HCT116 (cell line): ENCODE measurements around the gene ANKLE2. TPM values are rescaled to one million over a fixed set of nuclear protein-coding genes. Genes with fewer than 3 reads are reported as not detected.

Source experiments
- ATAC-seq: fragments of 200-7000 bp; cut with Tn5 transposase; 2 replicates; pipeline ENCODE4 v1.9.1; 2020; ENCODE audit warnings: mild to moderate bottlenecking, moderate library complexity
- BruUV-seq: library from RNA; stranded (reverse); fragments of 400-500 nt; replicated peaks from 2 replicates; lab custom pipeline; 2021; lab: Mats Ljungman, UMichigan
- CTCF ChIA-PET: fragments of 300-600 bp; sonication (Branson Sonifier 250); formaldehyde crosslinking; loops from one replicate; lab custom pipeline; 2021; ENCODE audit warnings: antibody characterized with exemption; lab: Charles Lee
- POLR2A ChIA-PET: fragments of 300-600, 350-600 bp; sonication (Branson Sonifier 250); formaldehyde crosslinking; loops from one replicate; lab custom pipeline; 2021; ENCODE audit warnings: antibody characterized with exemption; lab: Charles Lee
- RAD21 ChIA-PET, 2 experiments: fragments of 300-600 bp; sonication (Branson Sonifier 250); formaldehyde crosslinking; loops; one replicate each; lab custom pipeline; 2023; ENCODE audit warnings: low total read pairs in 2 of 2; ENCODE audit not compliant: uncharacterized antibody in 2 of 2, unreplicated experiment in 2 of 2, low non-redundant PET in 1 of 2; lab: Charles Lee
- DNase-seq: peaks from one replicate; pipeline ENCODE4 v3.0.0-alpha.2; 2010; ENCODE audit warnings: low read depth, low spot score
- H2AFZ ChIP-seq: fragments of 200-600 bp; shearing (Covaris generic), sonication (generic); 2 replicates; pipeline ENCODE4 v1.6.1; 2017; ENCODE audit warnings: low read depth, mixed run types, mixed read lengths, antibody characterized with exemption, low read length; ENCODE audit not compliant: poor library complexity, severe bottlenecking
- H3K27ac ChIP-seq: 2 replicates; pipeline ENCODE4 v1.5.1; 2012; ENCODE audit warnings: low read depth, low read length
- H3K27me3 ChIP-seq: fragments of 200-600 bp; sonication (generic); 2 replicates; pipeline ENCODE4 v1.6.1; 2016; ENCODE audit warnings: mixed run types, low read length, mixed read lengths; ENCODE audit not compliant: insufficient read depth
- H3K36me3 ChIP-seq, 2 experiments: fragments of 200-500 bp in 1 of 2; fragments of 200-600 bp in 1 of 2; sonication (Bioruptor generic) in 1 of 2; sonication (generic) in 1 of 2; 2 replicates each; pipeline versions ENCODE4 v1.5.1 to v1.6.1; 2014 to 2016; ENCODE audit warnings: low read length in 2 of 2, inconsistent platforms in 1 of 2, mixed read lengths in 1 of 2, mixed run types in 1 of 2; ENCODE audit not compliant: insufficient read depth in 2 of 2, control insufficient read depth in 1 of 2
- H3K4me1 ChIP-seq, 2 experiments: fragments of 200-600 bp in 1 of 2; sonication (generic) in 1 of 2; 2 replicates each; pipeline versions ENCODE4 v1.5.1 to v1.6.1; 2012 to 2017; ENCODE audit warnings: low read length in 2 of 2, inconsistent platforms in 1 of 2, mild to moderate bottlenecking in 1 of 2, mixed read lengths in 1 of 2, mixed run types in 1 of 2, moderate library complexity in 1 of 2; ENCODE audit not compliant: insufficient read depth in 2 of 2, control insufficient read depth in 1 of 2
- H3K4me2 ChIP-seq: fragments of 200-600 bp; sonication (generic); 2 replicates; pipeline ENCODE4 v1.6.1; 2017; ENCODE audit warnings: mixed run types, low read length, mixed read lengths
- H3K4me3 ChIP-seq, 2 experiments: fragments of 200-600 bp in 1 of 2; sonication (generic) in 1 of 2; replicated peaks in 1 of 2; 2 replicates each; pipeline ENCODE4 v1.5.1; 2011 to 2016; ENCODE audit warnings: low read length in 2 of 2, control low read depth in 1 of 2, low read depth in 1 of 2, mild to moderate bottlenecking in 1 of 2, mixed read lengths in 1 of 2, mixed run types in 1 of 2
- H3K79me2 ChIP-seq: fragments of 200-600 bp; sonication (generic); 2 replicates; pipeline ENCODE4 v1.6.1; 2017; ENCODE audit warnings: mild to moderate bottlenecking, mixed run types, low read length, moderate library complexity, mixed read lengths; ENCODE audit not compliant: insufficient read depth
- H3K9ac ChIP-seq: fragments of 200-600 bp; sonication (generic); 2 replicates; pipeline ENCODE4 v1.6.1; 2016; ENCODE audit warnings: low read length, mixed read lengths
- H3K9me2 ChIP-seq: fragments of 200-600 bp; sonication (generic), shearing (Covaris generic); 2 replicates; pipeline ENCODE4 v1.6.1; 2017; ENCODE audit warnings: mixed run types, mild to moderate bottlenecking, moderate library complexity; ENCODE audit not compliant: insufficient read depth
- H3K9me3 ChIP-seq, 2 experiments: fragments of 200-500 bp in 1 of 2; fragments of 200-600 bp in 1 of 2; sonication (Bioruptor generic) in 1 of 2; sonication (generic) in 1 of 2; 2 replicates each; pipeline ENCODE4 v1.6.1; 2014 to 2017; ENCODE audit warnings: low read length in 2 of 2, mixed read lengths in 2 of 2, inconsistent platforms in 1 of 2, low read depth in 1 of 2, mild to moderate bottlenecking in 1 of 2, mixed run types in 1 of 2, moderate library complexity in 1 of 2; ENCODE audit not compliant: control insufficient read depth in 1 of 2, insufficient read depth in 1 of 2
- H4K20me1 ChIP-seq: fragments of 200-600 bp; sonication (generic), shearing (Covaris generic); 2 replicates; pipeline ENCODE4 v1.6.1; 2017; ENCODE audit warnings: mixed run types, mild to moderate bottlenecking, moderate library complexity; ENCODE audit not compliant: insufficient read depth
- CEBPB ChIP-seq: IDR thresholded peaks from 2 replicates; pipeline ENCODE4 v1.6.1; 2012; ENCODE audit warnings: low read depth
- POLR2A ChIP-seq: IDR thresholded peaks from 2 replicates; pipeline ENCODE4 v1.7.0; 2011; ENCODE audit warnings: borderline replicate concordance; ENCODE audit not compliant: insufficient read depth, insufficient read length; ENCODE audit errors: extremely low read depth
- SP1 ChIP-seq: IDR thresholded peaks from 2 replicates; pipeline ENCODE4 v1.6.1; 2012; ENCODE audit warnings: low read depth
- intact Hi-C: fragments of 100-400 bp; cut with micrococcal nuclease; formaldehyde crosslinking; loops from 2 replicates; pipeline ENCODE4 v1.10.0; 2022
- total RNA-seq: library from RNA; stranded (reverse); gene quantifications from one replicate; pipeline ENCODE4 v1.2.1, GENCODE V29; 2021; ENCODE audit not compliant: unreplicated experiment
- TF ChIP-seq, protein P1 (sequence below): IDR thresholded peaks from 2 replicates; pipeline ENCODE4 v1.6.1; 2011; ENCODE audit warnings: mild to moderate bottlenecking, low read length, moderate library complexity; ENCODE audit not compliant: insufficient replicate concordance; ENCODE audit errors: extremely low read depth
- TF ChIP-seq, protein P2 (sequence below): IDR thresholded peaks from 2 replicates; pipeline ENCODE4 v1.6.1; 2012; ENCODE audit warnings: low read depth
- TF ChIP-seq, protein P3 (sequence below): IDR thresholded peaks from 2 replicates; pipeline ENCODE4 v1.6.1; 2012

The ANKLE2 gene
- total RNA-seq, 1 experiment from 2014 or later = 68.8 TPM

DNA sequence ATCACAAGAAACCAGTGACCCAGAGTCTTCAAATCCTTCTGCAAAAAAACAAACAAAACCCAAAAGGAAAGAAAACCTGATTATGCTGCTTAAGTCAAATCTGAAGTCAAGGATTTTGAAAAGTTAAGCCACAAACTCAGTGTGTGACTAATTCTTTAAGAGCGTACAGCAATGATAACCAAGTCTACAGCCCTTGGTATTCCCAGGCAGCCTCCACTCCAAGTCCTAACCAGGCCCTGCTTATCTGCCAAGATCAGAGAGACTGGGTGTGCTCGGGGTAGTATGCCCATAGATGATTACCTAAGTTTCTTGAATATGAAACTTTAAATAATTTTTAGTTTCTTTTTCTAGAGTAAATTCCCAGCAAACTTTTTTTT, 37.9 kb downstream of the ANKLE2 start:
- H4K20me1 ChIP-seq = peaks cover 3% of the 10 kb centered on the region; the same call in 1 of the 2 replicates
- ChIA-PET RAD21 (no interaction called here), CTCF (no interaction called here), POLR2A (no interaction called here)
- H3K9ac ChIP-seq = no peak overlapping the region
- TF ChIP-seq, protein P1, sequence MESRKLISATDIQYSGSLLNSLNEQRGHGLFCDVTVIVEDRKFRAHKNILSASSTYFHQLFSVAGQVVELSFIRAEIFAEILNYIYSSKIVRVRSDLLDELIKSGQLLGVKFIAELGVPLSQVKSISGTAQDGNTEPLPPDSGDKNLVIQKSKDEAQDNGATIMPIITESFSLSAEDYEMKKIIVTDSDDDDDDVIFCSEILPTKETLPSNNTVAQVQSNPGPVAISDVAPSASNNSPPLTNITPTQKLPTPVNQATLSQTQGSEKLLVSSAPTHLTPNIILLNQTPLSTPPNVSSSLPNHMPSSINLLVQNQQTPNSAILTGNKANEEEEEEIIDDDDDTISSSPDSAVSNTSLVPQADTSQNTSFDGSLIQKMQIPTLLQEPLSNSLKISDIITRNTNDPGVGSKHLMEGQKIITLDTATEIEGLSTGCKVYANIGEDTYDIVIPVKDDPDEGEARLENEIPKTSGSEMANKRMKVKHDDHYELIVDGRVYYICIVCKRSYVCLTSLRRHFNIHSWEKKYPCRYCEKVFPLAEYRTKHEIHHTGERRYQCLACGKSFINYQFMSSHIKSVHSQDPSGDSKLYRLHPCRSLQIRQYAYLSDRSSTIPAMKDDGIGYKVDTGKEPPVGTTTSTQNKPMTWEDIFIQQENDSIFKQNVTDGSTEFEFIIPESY = no peak
- TF ChIP-seq POLR2A (no peak), CEBPB (no peak), SP1 (no peak)
- TF ChIP-seq, protein P2, sequence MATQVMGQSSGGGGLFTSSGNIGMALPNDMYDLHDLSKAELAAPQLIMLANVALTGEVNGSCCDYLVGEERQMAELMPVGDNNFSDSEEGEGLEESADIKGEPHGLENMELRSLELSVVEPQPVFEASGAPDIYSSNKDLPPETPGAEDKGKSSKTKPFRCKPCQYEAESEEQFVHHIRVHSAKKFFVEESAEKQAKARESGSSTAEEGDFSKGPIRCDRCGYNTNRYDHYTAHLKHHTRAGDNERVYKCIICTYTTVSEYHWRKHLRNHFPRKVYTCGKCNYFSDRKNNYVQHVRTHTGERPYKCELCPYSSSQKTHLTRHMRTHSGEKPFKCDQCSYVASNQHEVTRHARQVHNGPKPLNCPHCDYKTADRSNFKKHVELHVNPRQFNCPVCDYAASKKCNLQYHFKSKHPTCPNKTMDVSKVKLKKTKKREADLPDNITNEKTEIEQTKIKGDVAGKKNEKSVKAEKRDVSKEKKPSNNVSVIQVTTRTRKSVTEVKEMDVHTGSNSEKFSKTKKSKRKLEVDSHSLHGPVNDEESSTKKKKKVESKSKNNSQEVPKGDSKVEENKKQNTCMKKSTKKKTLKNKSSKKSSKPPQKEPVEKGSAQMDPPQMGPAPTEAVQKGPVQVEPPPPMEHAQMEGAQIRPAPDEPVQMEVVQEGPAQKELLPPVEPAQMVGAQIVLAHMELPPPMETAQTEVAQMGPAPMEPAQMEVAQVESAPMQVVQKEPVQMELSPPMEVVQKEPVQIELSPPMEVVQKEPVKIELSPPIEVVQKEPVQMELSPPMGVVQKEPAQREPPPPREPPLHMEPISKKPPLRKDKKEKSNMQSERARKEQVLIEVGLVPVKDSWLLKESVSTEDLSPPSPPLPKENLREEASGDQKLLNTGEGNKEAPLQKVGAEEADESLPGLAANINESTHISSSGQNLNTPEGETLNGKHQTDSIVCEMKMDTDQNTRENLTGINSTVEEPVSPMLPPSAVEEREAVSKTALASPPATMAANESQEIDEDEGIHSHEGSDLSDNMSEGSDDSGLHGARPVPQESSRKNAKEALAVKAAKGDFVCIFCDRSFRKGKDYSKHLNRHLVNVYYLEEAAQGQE = no peak
- TF ChIP-seq, protein P3, sequence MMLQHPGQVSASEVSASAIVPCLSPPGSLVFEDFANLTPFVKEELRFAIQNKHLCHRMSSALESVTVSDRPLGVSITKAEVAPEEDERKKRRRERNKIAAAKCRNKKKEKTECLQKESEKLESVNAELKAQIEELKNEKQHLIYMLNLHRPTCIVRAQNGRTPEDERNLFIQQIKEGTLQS = no peak
- no peaks in the 10 kb centered on the region for H3K27me3 ChIP-seq
- no peak for DNase-seq
- no peak overlapping the region for H3K27ac ChIP-seq
- H3K36me3 ChIP-seq = peaks cover 50 to 59% of the 10 kb centered on the region in 2 experiments
- no peak overlapping the region for H3K4me3 ChIP-seq
- no peaks in the 10 kb centered on the region for H3K9me3 ChIP-seq
- BruUV-seq = no TSS peak
- no peak for ATAC-seq
- peaks cover 14% of the 10 kb centered on the region; the same call in 1 of the 2 replicates for H3K79me2 ChIP-seq
- H3K9me2 ChIP-seq = no peaks in the 10 kb centered on the region
- no peaks in the 10 kb centered on the region for H3K4me1 ChIP-seq
- no peak overlapping the region for H3K4me2 ChIP-seq
- intact Hi-C loops = no loop called here
- no peak overlapping the region for H2AFZ ChIP-seq
